OCI-LY7 (cell line): ENCODE results near the gene FLVCR2. TPM values are rescaled to one million over a fixed set of nuclear protein-coding genes. Genes with fewer than 3 reads are reported as not detected.

ENCODE experiments used
- BruUV-seq: library from RNA; stranded (reverse); fragments of 400-500 nt; replicated peaks from 2 replicates; lab custom pipeline; 2021; lab: Mats Ljungman, UMichigan
- CTCF ChIA-PET: fragments of 300-600 bp; sonication (Branson Sonifier 250); formaldehyde crosslinking; loops from one replicate; lab custom pipeline; 2022; ENCODE audit warnings: antibody characterized with exemption; ENCODE audit not compliant: unreplicated experiment; lab: Charles Lee
- POLR2A ChIA-PET: fragments of 300-600 bp; sonication (Branson Sonifier 250); formaldehyde crosslinking; loops from one replicate; lab custom pipeline; 2022; ENCODE audit warnings: antibody characterized with exemption; lab: Charles Lee
- DNase-seq: peaks from one replicate; pipeline ENCODE4 v3.0.0-alpha.2; 2015; ENCODE audit warnings: low spot score
- H2AFZ ChIP-seq: fragments of 200-600 bp; sonication (generic), shearing (Covaris generic); 2 replicates; pipeline ENCODE4 v1.6.1; 2014; ENCODE audit warnings: mild to moderate bottlenecking, antibody characterized with exemption, low read length, moderate library complexity
- H3K27ac ChIP-seq: fragments of 200-600 bp; sonication (generic); 2 replicates; pipeline ENCODE4 v1.5.1; 2014; ENCODE audit warnings: mixed run types, low read depth, mild to moderate bottlenecking, moderate library complexity, low read length, inconsistent platforms; ENCODE audit not compliant: poor library complexity, severe bottlenecking
- H3K36me3 ChIP-seq: fragments of 200-600 bp; sonication (generic); 2 replicates; pipeline ENCODE4 v1.6.1; 2014; ENCODE audit warnings: mild to moderate bottlenecking, antibody characterized with exemption, low read length, moderate library complexity, mixed read lengths; ENCODE audit not compliant: insufficient read depth
- H3K4me1 ChIP-seq: fragments of 200-600 bp; sonication (generic); 2 replicates; pipeline ENCODE4 v1.5.1; 2014; ENCODE audit warnings: mild to moderate bottlenecking, low read length; ENCODE audit not compliant: insufficient read depth, poor library complexity, severe bottlenecking
- H3K4me2 ChIP-seq: fragments of 200-600 bp; sonication (generic); 2 replicates; pipeline ENCODE4 v1.6.1; 2014; ENCODE audit warnings: mild to moderate bottlenecking, low read length
- H3K4me3 ChIP-seq: fragments of 200-600 bp; sonication (generic); 2 replicates; pipeline ENCODE4 v1.5.1; 2014; ENCODE audit warnings: mild to moderate bottlenecking, low read depth, low read length; ENCODE audit not compliant: poor library complexity, severe bottlenecking
- H3K79me2 ChIP-seq: fragments of 200-600 bp; sonication (generic); 2 replicates; pipeline ENCODE4 v1.6.1; 2016; ENCODE audit warnings: low read depth, mild to moderate bottlenecking, low read length, moderate library complexity, mixed read lengths; ENCODE audit not compliant: insufficient read depth
- H3K9me2 ChIP-seq: fragments of 200-600 bp; sonication (generic); 2 replicates; pipeline ENCODE4 v1.6.1; 2016; ENCODE audit warnings: mild to moderate bottlenecking, low read length, mixed read lengths; ENCODE audit not compliant: insufficient read depth
- H3K9me3 ChIP-seq: fragments of 200-600 bp; sonication (generic); 2 replicates; pipeline ENCODE4 v1.6.1; 2014; ENCODE audit warnings: mild to moderate bottlenecking, mixed run types, low read length, mixed read lengths
- H4K20me1 ChIP-seq: fragments of 200-600 bp; sonication (generic); 2 replicates; pipeline ENCODE4 v1.6.1; 2014; ENCODE audit warnings: mild to moderate bottlenecking, antibody characterized with exemption, low read length, moderate library complexity, mixed read lengths; ENCODE audit not compliant: insufficient read depth
- EZH2phosphoT487 ChIP-seq: fragments of 200-600 bp; sonication (generic); IDR thresholded peaks from 2 replicates; pipeline ENCODE4 v1.6.1; 2018; ENCODE audit warnings: low read depth, borderline replicate concordance, mild to moderate bottlenecking, mixed run types, antibody characterized with exemption, low read length, moderate library complexity, mixed read lengths
- intact Hi-C: fragments of 100-400 bp; cut with micrococcal nuclease; formaldehyde crosslinking; loops from one replicate; pipeline ENCODE4 v1.10.0; 2022; ENCODE audit not compliant: unreplicated experiment
- total RNA-seq, 2 experiments: library from RNA; depleted of rRNA in 1 of 2; stranded (reverse); fragments of >200 nt in 1 of 2; shearing (Covaris generic) in 1 of 2; gene quantifications; 2 replicates each; pipeline ENCODE4 v1.2.3, GENCODE V29; 2014 to 2022
- TF ChIP-seq, protein P1 (sequence below): fragments of 200-600 bp; sonication (generic); conservative IDR thresholded peaks from 2 replicates; pipeline ENCODE4 v1.5.1; 2014; ENCODE audit warnings: mild to moderate bottlenecking, antibody characterized with exemption, low read length, moderate library complexity, mixed read lengths

Gene FLVCR2
- total RNA-seq, 2 experiments from 2014 or later, result not detected

DNA sequence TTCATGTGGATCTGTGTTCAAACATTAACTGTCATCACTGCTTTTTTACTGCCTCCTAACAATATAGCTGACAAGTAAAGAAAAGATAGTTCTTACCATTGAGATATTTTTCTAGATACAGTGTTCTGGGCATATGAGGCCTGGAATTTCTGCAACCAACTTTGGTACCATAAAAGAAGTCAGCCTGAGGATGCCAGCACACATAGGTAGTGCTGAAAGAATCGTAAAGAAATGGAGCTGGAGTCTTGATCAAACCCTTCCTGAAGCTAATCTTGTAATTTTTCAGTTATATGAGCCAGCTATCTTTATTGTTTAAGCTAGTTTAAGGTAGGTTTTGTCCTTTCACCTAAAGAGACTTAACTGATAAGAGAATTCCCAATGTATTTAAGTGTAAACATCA lies 70.9 kb downstream of the FLVCR2 start:
- ChIA-PET CTCF (no interaction called here), POLR2A (interaction anchor here (0.6 to 1.3 kb wide), 3 partner anchors 11 to 73 kb away, joined by 3 to 8 read pairs (median 5); partner anchors contain the start of genes ERG28 and TTLL5)

DNA sequence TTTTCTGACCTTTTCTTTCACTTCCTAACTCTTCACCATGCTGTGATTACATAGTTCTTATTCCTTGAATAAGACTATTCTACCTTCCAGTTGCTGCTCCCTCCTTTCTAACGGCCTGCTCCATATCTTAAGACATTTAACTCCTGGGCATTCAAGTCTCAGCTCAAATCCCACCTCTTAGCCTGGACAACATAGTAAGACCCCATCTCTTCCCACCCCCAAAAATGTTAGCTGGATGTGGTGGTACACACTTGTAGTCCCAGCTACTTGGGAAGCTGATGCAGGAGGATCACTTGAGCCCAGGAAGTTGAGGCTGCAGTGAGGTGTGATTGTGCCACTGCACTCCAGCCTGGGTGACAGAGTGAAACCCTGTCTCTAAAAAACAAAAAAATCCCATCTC lies 71.4 kb downstream of the FLVCR2 start:
- Histone ChIP-seq H3K9me2 (no peaks in the 10 kb centered on the region), H3K4me3 (no peak overlapping the region), H2AFZ (no peak overlapping the region), H3K27ac (no peak overlapping the region), H4K20me1 (no peaks in the 10 kb centered on the region), H3K9me3 (no peaks in the 10 kb centered on the region), H3K4me1 (no peaks in the 10 kb centered on the region), H3K4me2 (no peak overlapping the region), H3K79me2 (no peaks in the 10 kb centered on the region), H3K36me3 (peaks cover 51% of the 10 kb centered on the region)
- no TSS peak for BruUV-seq
- ChIA-PET CTCF (no interaction called here), POLR2A (interaction anchor here (0.6 to 1.3 kb wide), 3 partner anchors 11 to 74 kb away, joined by 3 to 8 read pairs (median 5); partner anchors contain the start of genes ERG28 and TTLL5)
- no peak for TF ChIP-seq EZH2phosphoT487
- TF ChIP-seq, protein P1, sequence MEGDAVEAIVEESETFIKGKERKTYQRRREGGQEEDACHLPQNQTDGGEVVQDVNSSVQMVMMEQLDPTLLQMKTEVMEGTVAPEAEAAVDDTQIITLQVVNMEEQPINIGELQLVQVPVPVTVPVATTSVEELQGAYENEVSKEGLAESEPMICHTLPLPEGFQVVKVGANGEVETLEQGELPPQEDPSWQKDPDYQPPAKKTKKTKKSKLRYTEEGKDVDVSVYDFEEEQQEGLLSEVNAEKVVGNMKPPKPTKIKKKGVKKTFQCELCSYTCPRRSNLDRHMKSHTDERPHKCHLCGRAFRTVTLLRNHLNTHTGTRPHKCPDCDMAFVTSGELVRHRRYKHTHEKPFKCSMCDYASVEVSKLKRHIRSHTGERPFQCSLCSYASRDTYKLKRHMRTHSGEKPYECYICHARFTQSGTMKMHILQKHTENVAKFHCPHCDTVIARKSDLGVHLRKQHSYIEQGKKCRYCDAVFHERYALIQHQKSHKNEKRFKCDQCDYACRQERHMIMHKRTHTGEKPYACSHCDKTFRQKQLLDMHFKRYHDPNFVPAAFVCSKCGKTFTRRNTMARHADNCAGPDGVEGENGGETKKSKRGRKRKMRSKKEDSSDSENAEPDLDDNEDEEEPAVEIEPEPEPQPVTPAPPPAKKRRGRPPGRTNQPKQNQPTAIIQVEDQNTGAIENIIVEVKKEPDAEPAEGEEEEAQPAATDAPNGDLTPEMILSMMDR, result no peak
- no peak for DNase-seq
- intact Hi-C loops, result no loop called here

More for the DNA sequence above, 70.9 kb downstream of the FLVCR2 start:
- Histone ChIP-seq H2AFZ (no peak overlapping the region), H4K20me1 (no peaks in the 10 kb centered on the region), H3K9me2 (no peaks in the 10 kb centered on the region), H3K36me3 (peaks cover 46% of the 10 kb centered on the region), H3K27ac (no peak overlapping the region), H3K4me3 (no peak overlapping the region), H3K9me3 (no peaks in the 10 kb centered on the region), H3K4me2 (no peak overlapping the region), H3K79me2 (no peaks in the 10 kb centered on the region), H3K4me1 (no peaks in the 10 kb centered on the region)
- TF ChIP-seq EZH2phosphoT487, result no peak
- TF ChIP-seq, protein P1, result no peak
- BruUV-seq, result no TSS peak
- DNase-seq, result no peak
- intact Hi-C loops, result no loop called here

DNA sequence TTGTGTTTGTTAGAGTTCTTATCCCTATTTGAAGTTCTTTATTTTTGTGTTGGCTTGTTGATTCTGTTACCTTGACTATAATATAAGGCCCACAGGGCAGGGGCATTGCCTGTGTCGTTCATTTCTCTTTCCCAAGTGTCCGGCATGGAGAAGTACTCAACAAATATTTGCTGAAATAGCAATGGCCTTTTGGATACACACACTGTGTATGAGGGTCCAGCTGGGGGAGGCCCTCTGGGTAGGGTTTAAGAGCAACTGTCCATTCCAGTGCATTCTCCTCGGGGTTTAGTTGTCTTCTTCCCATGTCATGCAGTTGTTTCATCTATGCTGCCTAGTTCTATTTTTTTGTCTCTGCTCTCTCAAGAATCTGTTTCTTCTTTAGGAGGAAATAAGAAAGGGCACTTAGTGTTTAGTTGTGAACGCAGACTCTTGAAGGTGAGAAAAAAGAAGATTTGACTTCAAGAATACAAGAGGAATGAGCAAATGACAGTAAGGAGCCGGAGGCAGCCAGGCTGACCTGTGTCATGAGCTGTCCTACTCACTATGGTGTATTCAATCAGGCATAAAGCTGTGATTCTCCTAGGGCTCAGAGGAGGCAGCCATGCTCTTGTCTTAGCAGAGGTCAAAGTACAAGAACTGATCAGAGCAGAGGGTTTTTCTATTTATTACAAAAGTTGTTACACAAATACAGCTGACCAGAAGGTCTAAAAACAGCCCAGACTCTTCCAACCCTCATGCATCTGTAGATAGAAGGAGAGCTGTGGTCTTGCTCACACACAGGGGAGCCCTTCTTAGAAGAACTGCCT lies 72.0 kb downstream of the FLVCR2 start:
- CTCF ChIA-PET, result no interaction called here
- peaks cover 58% of the 10 kb centered on the region for H3K36me3 ChIP-seq
- POLR2A ChIA-PET, result interaction anchor here (1.9 kb wide), 1 partner anchor 10 kb away, joined by 6 read pairs; the partner anchor contains the start of genes ERG28 and TTLL5
- DNase-seq, result no peak
- no peaks in the 10 kb centered on the region for H3K9me2 ChIP-seq
- H3K4me3 ChIP-seq, result no peak overlapping the region
- H3K4me2 ChIP-seq, result no peak overlapping the region
- no peak overlapping the region for H3K27ac ChIP-seq
- no peaks in the 10 kb centered on the region for H3K4me1 ChIP-seq
- no peaks in the 10 kb centered on the region for H4K20me1 ChIP-seq
- no peaks in the 10 kb centered on the region for H3K79me2 ChIP-seq
- TF ChIP-seq EZH2phosphoT487, result no peak
- TF ChIP-seq, protein P1, result no peak
- H3K9me3 ChIP-seq, result no peaks in the 10 kb centered on the region
- H2AFZ ChIP-seq, result no peak overlapping the region
- BruUV-seq, result no TSS peak
- intact Hi-C loops, result no loop called here
